Measurements from ENCODE around the gene MYCBPAP. TPM values are rescaled to one million over a fixed set of nuclear protein-coding genes. Genes with fewer than 3 reads are reported as not detected.
"Not testable (repeated sequence)": the region's sequence is repeated elsewhere in the genome, so short reads cannot be mapped to it uniquely, and the experiment has no call there.

MYCBPAP gene
- total RNA-seq, 5 donors from 2014 or later (not counting 1 experiment from before 2014, with no cell fraction given): 0.92 to 6.9 (median 4.7) TPM

- Mint-ChIP-seq H3K27ac (no peak overlapping the region), H3K4me1 (peaks cover 17 to 19% (median 18%) of the 10 kb centered on the region in 3 donors), H3K4me3 (no peak overlapping the region), H3K9me3 (no peaks in the 10 kb centered on the region), H3K36me3 (peaks cover 17% of the 10 kb centered on the region), H3K27me3 (peaks cover 3 to 6% of the 10 kb centered on the region in 2 donors)
- no peak for DNase-seq
- no peaks in the 10 kb centered on the region for H3K9me3 ChIP-seq
- ATAC-seq (replicated peaks in 1 of 4): no peak
- H3K4me1 ChIP-seq (ENCODE audit: control insufficient read depth in 1 of 2, extremely low read depth in 1 of 2, insufficient read depth in 2 of 2, low read length in 2 of 2): peaks cover 7 to 20% of the 10 kb centered on the region in 2 experiments
- ChIA-PET POLR2A (no interaction called here), CTCF (interaction anchor here (0.6 to 0.7 kb wide), 2 partner anchors 10 to 252 kb away, joined by 3 to 4 read pairs; no protein-coding TSS in a partner anchor)
- H3K27me3 ChIP-seq (replicated peaks in 1 of 2; ENCODE audit: control insufficient read depth in 2 of 2, extremely low read depth in 1 of 2, insufficient read depth in 2 of 2, low read length in 1 of 2): peaks cover 0 to 28% of the 10 kb centered on the region in 2 experiments
- H3K27ac ChIP-seq (ENCODE audit: low read length): no peak overlapping the region
- peaks cover 0 to 2% of the 10 kb centered on the region in 2 donors for H3K36me3 ChIP-seq (ENCODE audit: control insufficient read depth in 2 of 2, extremely low read depth in 1 of 2, insufficient read depth in 1 of 2, low read length in 1 of 2)
- no peak overlapping the region for H3K4me3 ChIP-seq (ENCODE audit: control insufficient read depth in 1 of 2, extremely low read depth in 1 of 2, low read length in 1 of 2)
- WGBS (ENCODE audit: insufficient coverage): 90% methylated on average over 2 of the region's 4 CpGs
Observed at GRCh38 chr17:50475362-50475761, 32.9 kb upstream of the MYCBPAP start.

GRCh38 chr17:50475775-50476544 is 32.3 kb upstream of the MYCBPAP start:
- H3K4me3 ChIP-seq (ENCODE audit: control insufficient read depth in 1 of 2, extremely low read depth in 1 of 2, low read length in 1 of 2); H3K27me3 Mint-ChIP-seq; H3K9me3 ChIP-seq; DNase-seq; H3K36me3 ChIP-seq (ENCODE audit: control insufficient read depth in 2 of 2, extremely low read depth in 1 of 2, insufficient read depth in 1 of 2, low read length in 1 of 2); H3K27ac Mint-ChIP-seq; H3K4me3 Mint-ChIP-seq; H3K27ac ChIP-seq (ENCODE audit: low read length); H3K9me3 Mint-ChIP-seq; POLR2A ChIA-PET; ATAC-seq (replicated peaks in 1 of 4): not testable (repeated sequence)
- CTCF ChIA-PET: interaction anchor here (0.6 to 0.8 kb wide), 5 partner anchors 9 to 252 kb away, joined by 3 to 4 read pairs (median 3); no protein-coding TSS in a partner anchor
- H3K27me3 ChIP-seq (replicated peaks in 1 of 2; ENCODE audit: control insufficient read depth in 2 of 2, extremely low read depth in 1 of 2, insufficient read depth in 2 of 2, low read length in 1 of 2): peaks cover 0 to 22% of the 10 kb centered on the region in 2 experiments
- peaks cover 21 to 23% (median 22%) of the 10 kb centered on the region in 3 donors for H3K4me1 Mint-ChIP-seq
- peaks cover 17% of the 10 kb centered on the region for H3K36me3 Mint-ChIP-seq
- no CpG with 5 or more reads among the region's 33 CpGs for WGBS (ENCODE audit: insufficient coverage)
- peaks cover 7 to 20% of the 10 kb centered on the region in 2 experiments for H3K4me1 ChIP-seq (ENCODE audit: control insufficient read depth in 1 of 2, extremely low read depth in 1 of 2, insufficient read depth in 2 of 2, low read length in 2 of 2)

DNA sequence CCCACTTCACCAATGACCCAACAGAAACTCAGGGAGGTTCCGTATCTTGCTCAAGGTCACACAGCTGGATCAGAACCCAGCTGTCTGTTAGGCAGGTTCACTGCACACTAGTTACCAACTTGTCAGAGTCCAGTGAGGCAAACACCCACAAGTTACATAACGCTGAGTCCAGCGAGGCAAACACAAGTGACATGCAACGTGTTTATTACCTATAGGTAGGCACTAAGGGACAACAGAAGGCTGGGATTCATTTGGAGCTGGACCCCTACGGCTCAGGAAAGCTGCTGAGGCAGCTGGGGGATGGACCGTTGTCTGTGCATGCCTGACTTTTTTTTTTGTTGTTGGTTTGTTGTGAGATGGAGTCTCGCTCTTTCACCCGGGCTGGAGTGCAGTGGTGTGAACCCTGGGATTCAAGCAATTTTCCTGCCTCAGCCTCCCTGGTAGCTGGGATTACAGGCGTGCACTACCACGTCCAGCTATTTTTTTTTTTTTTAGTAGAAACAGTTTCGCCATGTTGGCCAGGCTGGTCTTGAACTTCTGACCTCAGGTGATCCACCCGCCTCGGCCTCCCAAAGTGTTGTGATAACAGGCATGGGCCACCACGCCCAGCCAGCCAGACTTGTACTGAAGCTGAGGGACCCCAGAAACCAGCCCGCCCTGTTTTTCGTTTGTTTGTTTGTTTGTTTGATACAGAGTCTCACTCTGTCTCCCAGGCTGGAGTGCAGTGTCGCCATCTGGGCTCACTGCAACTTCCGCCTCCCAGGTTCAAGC is 31.5 kb upstream of the MYCBPAP start:
- 91% methylated on average over 15 of the region's 18 CpGs for WGBS (ENCODE audit: insufficient coverage)
- no peaks in the 10 kb centered on the region for H3K9me3 ChIP-seq
- H3K36me3 ChIP-seq (ENCODE audit: control insufficient read depth in 2 of 2, extremely low read depth in 1 of 2, insufficient read depth in 1 of 2, low read length in 1 of 2): peaks cover 2% of the 10 kb centered on the region in 2 donors
- no peak overlapping the region for H3K4me3 Mint-ChIP-seq
- H3K27ac Mint-ChIP-seq: no peak overlapping the region
- peaks cover 15% of the 10 kb centered on the region for H3K36me3 Mint-ChIP-seq
- POLR2A ChIA-PET: no interaction called here
- no peak overlapping the region for H3K27ac ChIP-seq (ENCODE audit: low read length)
- H3K4me1 ChIP-seq (ENCODE audit: control insufficient read depth in 1 of 2, extremely low read depth in 1 of 2, insufficient read depth in 2 of 2, low read length in 2 of 2): peaks cover 7 to 20% of the 10 kb centered on the region in 2 experiments
- no peak overlapping the region for H3K4me3 ChIP-seq (ENCODE audit: control insufficient read depth in 1 of 2, extremely low read depth in 1 of 2, low read length in 1 of 2)
- CTCF ChIA-PET: interaction anchor here (0.6 to 0.8 kb wide), 3 partner anchors 28 to 231 kb away, joined by 3 read pairs; no protein-coding TSS in a partner anchor
- H3K9me3 Mint-ChIP-seq: no peaks in the 10 kb centered on the region
- H3K4me1 Mint-ChIP-seq: peaks cover 21 to 23% (median 22%) of the 10 kb centered on the region in 3 donors
- H3K27me3 ChIP-seq (replicated peaks in 1 of 2; ENCODE audit: control insufficient read depth in 2 of 2, extremely low read depth in 1 of 2, insufficient read depth in 2 of 2, low read length in 1 of 2): peaks cover 0 to 14% of the 10 kb centered on the region in 2 experiments
- DNase-seq (no peak), ATAC-seq (replicated peaks in 1 of 4) (no peak)
- H3K27me3 Mint-ChIP-seq: no peaks in the 10 kb centered on the region

GRCh38 chr17:50477976-50478375 is 30.3 kb upstream of the MYCBPAP start:
- Histone ChIP-seq H3K4me3 (ENCODE audit: control insufficient read depth in 1 of 2, extremely low read depth in 1 of 2, low read length in 1 of 2) (peak overlapping the region; percentile 43 to 95), H3K27ac (ENCODE audit: low read length) (peak overlapping the region; percentile 81), H3K36me3 (ENCODE audit: control insufficient read depth in 2 of 2, extremely low read depth in 1 of 2, insufficient read depth in 1 of 2, low read length in 1 of 2) (peaks cover 8 to 11% of the 10 kb centered on the region in 2 donors), H3K4me1 (ENCODE audit: control insufficient read depth in 1 of 2, extremely low read depth in 1 of 2, insufficient read depth in 2 of 2, low read length in 2 of 2) (peaks cover 7 to 20% of the 10 kb centered on the region in 2 experiments), H3K27me3 (replicated peaks in 1 of 2; ENCODE audit: control insufficient read depth in 2 of 2, extremely low read depth in 1 of 2, insufficient read depth in 2 of 2, low read length in 1 of 2) (peaks cover 0 to 14% of the 10 kb centered on the region in 2 experiments), H3K9me3 (no peaks in the 10 kb centered on the region)
- DNase-seq (peak in 1 of 35 experiments; percentile 14), ATAC-seq (replicated peaks in 1 of 4) (no peak)
- ChIA-PET POLR2A (interaction anchor here (0.7 kb wide), 2 partner anchors 248 to 1915 kb away, joined by 8 to 9 read pairs; no protein-coding TSS in a partner anchor), CTCF (interaction anchor here (0.6 kb wide), 3 partner anchors 79 to 375 kb away, joined by 3 to 13 read pairs (median 7); no protein-coding TSS in a partner anchor)
- H3K9me3 Mint-ChIP-seq: no peaks in the 10 kb centered on the region
- H3K4me1 Mint-ChIP-seq: peaks cover 25 to 29% (median 27%) of the 10 kb centered on the region in 3 donors
- peak overlapping the region; percentile 94 to 96 for H3K27ac Mint-ChIP-seq
- H3K27me3 Mint-ChIP-seq: no peaks in the 10 kb centered on the region
- 84% methylated on average over 2 of the region's 7 CpGs for WGBS (ENCODE audit: insufficient coverage)
- H3K4me3 Mint-ChIP-seq: peak overlapping the region; percentile 71 to 88 (median 76)
- peaks cover 11% of the 10 kb centered on the region for H3K36me3 Mint-ChIP-seq

DNA sequence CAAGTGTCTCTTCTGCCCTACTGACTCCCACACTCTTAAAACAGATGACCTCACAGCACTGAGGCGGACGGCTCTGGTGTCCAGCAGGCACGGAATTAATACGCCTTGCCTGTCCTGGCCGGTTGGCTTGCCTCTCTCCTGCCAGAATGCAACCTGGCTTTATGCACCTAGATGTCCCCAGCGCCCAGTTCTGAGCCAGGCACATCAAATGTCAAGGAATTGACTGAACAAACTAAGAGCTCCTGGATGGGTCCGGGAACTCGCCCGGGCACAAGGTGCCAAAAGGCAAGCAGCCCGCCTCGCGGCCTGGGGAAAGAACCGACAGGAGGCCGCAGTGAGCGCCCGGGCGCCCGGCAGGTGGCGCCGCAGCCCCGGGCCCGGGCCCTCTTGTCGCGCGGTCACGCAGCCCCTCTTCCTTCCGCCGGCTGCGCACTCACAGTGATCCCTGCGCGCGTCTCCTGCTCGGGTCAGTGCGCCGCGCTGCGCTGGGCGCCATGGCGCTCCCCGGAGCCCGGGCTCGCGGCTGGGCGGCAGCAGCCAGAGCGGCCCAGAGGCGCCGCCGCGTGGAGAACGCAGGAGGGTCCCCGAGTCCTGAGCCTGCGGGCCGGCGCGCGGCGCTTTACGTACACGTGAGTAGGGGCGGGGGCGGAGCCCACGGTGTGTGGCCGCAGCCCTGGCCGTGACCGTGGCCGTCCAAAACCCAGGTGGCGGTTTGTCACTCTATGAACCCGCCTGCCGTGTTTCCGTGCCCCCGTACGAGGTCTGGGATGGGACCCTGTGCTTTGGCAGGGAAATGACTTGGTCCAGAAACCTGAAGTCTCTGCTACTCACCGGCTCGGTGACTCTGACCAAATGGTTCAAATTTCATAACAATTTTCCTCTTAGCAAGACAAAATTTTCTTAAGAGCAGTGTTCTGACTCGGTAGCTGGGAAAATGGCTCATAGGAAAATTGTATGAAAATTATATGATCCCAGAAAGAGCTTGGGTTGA is 29.6 kb upstream of the MYCBPAP start, which contains the start of gene RSAD1:
TSS of gene RSAD1 (plus strand) at position 470 of the 991 bp plus-strand sequence. CDS start at position 495, 25 bp downstream.
- Mint-ChIP-seq H3K9me3 (no peaks in the 10 kb centered on the region), H3K4me1 (peaks cover 25 to 29% (median 27%) of the 10 kb centered on the region in 3 donors), H3K4me3 (peak within 1 kb of the TSS; percentile 76 to 88 (median 82)), H3K27ac (peak within 1 kb of the TSS; percentile 94 to 96), H3K36me3 (peaks cover 9% of the 10 kb centered on the region), H3K27me3 (no peaks in the 10 kb centered on the region)
- Histone ChIP-seq H3K27me3 (replicated peaks in 1 of 2; ENCODE audit: control insufficient read depth in 2 of 2, extremely low read depth in 1 of 2, insufficient read depth in 2 of 2, low read length in 1 of 2) (peaks cover 0 to 14% of the 10 kb centered on the region in 2 experiments), H3K4me1 (ENCODE audit: control insufficient read depth in 1 of 2, extremely low read depth in 1 of 2, insufficient read depth in 2 of 2, low read length in 2 of 2) (peaks cover 7 to 20% of the 10 kb centered on the region in 2 experiments), H3K27ac (ENCODE audit: low read length) (peak within 1 kb of the TSS; percentile 81), H3K9me3 (no peaks in the 10 kb centered on the region), H3K4me3 (ENCODE audit: control insufficient read depth in 1 of 2, extremely low read depth in 1 of 2, low read length in 1 of 2) (peak within 1 kb of the TSS; percentile 86 to 95), H3K36me3 (ENCODE audit: control insufficient read depth in 2 of 2, extremely low read depth in 1 of 2, insufficient read depth in 1 of 2, low read length in 1 of 2) (peaks cover 11 to 17% of the 10 kb centered on the region in 2 donors)
- POLR2A ChIA-PET: interaction anchor here (0.6 to 0.7 kb wide), 4 partner anchors 64 to 1916 kb away, joined by 3 to 9 read pairs (median 7); no protein-coding TSS in a partner anchor
- CTCF ChIA-PET: interaction anchor here (0.6 to 1.4 kb wide), 13 partner anchors 8 to 1119 kb away, joined by 3 to 13 read pairs (median 3); partner anchors contain the start of gene LRRC59 (in 1 of the 2)
- ATAC-seq (replicated peaks in 1 of 4): peak; percentile 93 to 95 (median 94)
- 3% methylated on average over 67 of the region's 75 CpGs for WGBS (ENCODE audit: insufficient coverage)
- DNase-seq: peak; percentile 67 to 92 (median 81)

Data from T-cell (primary cell).